ENCODE data around the gene FITM2.

Gene FITM2

GRCh38 chr20:44274303-44275017 lies 36.5 kb downstream of the FITM2 start:
- Histone ChIP-seq H3K27ac (no peak overlapping the region), H3K4me3 (ENCODE audit: low read depth, low read length) (no peak overlapping the region), H3K27me3 (replicated peaks) (peaks cover 1% of the 10 kb centered on the region), H3K36me3 (replicated peaks) (no peaks in the 10 kb centered on the region)
- DNase-seq, result no peak
- in situ Hi-C loops (cut with HindIII; ENCODE audit: low pct_ligation_motif_present, low sequenced_read_pairs), result no loop called here
- TF ChIP-seq CTCF (IDR thresholded peaks at IDR 0.05; ENCODE audit: low read depth, low read length, missing control alignments), result no peak

DNA sequence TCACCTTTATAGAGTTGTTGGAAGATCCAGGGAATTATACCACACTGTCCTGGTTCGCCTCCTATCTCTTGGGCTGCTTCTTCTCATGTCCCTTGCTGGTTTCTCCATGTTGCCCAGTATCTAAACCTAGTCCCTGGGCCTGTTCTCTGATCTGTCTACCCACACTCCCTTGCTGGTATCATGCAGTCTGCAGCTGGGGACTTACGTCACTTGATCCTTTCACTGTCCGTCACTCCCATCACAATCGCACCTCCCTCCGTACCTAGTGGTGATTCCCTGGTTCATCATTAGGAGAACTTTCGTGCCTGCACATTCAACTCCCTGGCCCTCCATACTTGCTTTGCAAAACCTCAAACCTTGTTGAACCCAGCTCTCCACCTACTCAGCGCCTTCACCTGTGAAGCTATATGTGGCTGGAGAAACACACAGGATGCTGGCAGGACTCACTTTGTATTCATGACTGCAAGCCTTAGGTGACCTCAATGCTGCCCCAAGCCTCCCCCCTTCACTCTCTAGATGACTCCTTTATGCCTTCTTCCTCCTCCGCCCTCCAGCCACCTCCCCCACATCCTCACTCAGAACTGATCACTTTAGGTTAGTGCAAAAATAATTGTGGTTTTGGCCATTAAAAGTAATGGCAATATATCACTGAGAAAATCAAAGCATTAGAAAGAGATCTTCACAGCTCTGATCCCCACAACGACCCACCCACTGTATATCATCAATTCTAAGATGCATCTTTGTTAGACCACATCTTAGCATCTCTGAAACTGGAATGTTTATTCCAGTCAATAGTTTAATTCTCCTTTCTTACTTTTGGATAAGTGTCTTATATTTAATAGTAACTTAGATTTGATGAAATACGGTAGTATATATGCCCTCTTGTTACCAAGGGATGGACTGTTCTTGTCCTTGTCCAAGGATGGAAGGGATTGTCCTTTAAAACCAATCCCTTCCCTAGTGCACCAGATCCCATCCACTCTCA lies 37.5 kb downstream of the FITM2 start:
- H3K36me3 ChIP-seq (replicated peaks), result no peaks in the 10 kb centered on the region
- no peak overlapping the region for H3K4me3 ChIP-seq (ENCODE audit: low read depth, low read length)
- no peak for TF ChIP-seq CTCF (IDR thresholded peaks at IDR 0.05; ENCODE audit: low read depth, low read length, missing control alignments)
- in situ Hi-C loops (cut with HindIII; ENCODE audit: low pct_ligation_motif_present, low sequenced_read_pairs), result no loop called here
- DNase-seq, result no peak
- peaks cover 1% of the 10 kb centered on the region for H3K27me3 ChIP-seq (replicated peaks)
- no peak overlapping the region for H3K27ac ChIP-seq

- no peaks in the 10 kb centered on the region for H3K36me3 ChIP-seq (replicated peaks)
- TF ChIP-seq CTCF (IDR thresholded peaks at IDR 0.05; ENCODE audit: low read depth, low read length, missing control alignments), result peak; percentile 34
- in situ Hi-C loops (cut with HindIII; ENCODE audit: low pct_ligation_motif_present, low sequenced_read_pairs), result no loop called here
- H3K27ac ChIP-seq, result no peak overlapping the region
- peaks cover 1% of the 10 kb centered on the region for H3K27me3 ChIP-seq (replicated peaks)
- no peak for DNase-seq
- no peak overlapping the region for H3K4me3 ChIP-seq (ENCODE audit: low read depth, low read length)
Measured at GRCh38 chr20:44271915-44272663, 38.9 kb downstream of the FITM2 start.

DNA sequence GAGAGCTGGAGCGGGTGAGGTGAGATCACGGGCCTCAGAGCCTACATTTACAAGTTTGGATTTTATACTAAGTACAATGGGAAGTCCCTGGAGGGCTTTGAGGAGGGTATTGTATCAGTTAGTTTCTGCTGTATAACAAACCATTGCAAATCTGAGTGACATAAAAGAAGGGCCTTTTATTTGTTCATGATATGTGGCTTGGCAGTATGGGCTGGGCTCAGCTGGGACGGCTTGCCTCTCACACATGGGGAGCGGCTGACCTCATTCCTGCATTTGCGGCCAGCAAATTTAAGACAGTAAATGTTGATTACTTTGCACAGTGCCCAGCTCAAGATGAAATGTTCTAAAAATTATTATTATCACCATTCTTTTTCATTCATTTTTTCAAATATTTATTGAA lies 42.2 kb downstream of the FITM2 start:
- H3K27ac ChIP-seq, result no peak overlapping the region
- in situ Hi-C loops (cut with HindIII; ENCODE audit: low pct_ligation_motif_present, low sequenced_read_pairs), result no loop called here
- no peak overlapping the region for H3K4me3 ChIP-seq (ENCODE audit: low read depth, low read length)
- peaks cover 1% of the 10 kb centered on the region for H3K27me3 ChIP-seq (replicated peaks)
- no peak for TF ChIP-seq CTCF (IDR thresholded peaks at IDR 0.05; ENCODE audit: low read depth, low read length, missing control alignments)
- H3K36me3 ChIP-seq (replicated peaks), result no peaks in the 10 kb centered on the region
- DNase-seq, result no peak

DNA sequence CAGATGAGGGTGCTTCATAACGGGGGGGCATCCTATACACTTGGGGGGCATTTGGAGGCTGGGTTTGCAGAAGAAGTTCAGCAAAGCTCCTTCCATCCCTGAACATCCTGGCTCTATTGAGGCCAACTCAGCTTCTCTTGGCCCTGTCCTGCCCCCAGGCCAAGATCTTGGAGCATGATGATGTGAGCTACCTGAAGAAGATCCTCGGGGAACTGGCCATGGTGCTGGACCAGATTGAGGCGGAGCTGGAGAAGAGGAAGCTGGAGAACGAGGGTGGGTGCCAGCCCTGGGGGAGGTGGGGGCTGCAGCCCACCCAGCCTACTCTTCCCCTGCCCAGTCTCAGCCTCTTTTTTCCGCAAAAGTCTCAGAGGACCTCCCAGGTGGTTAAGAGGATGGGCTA lies 46.7 kb downstream of the FITM2 start:
- Histone ChIP-seq H3K4me3 (ENCODE audit: low read depth, low read length) (no peak overlapping the region), H3K27me3 (replicated peaks) (no peaks in the 10 kb centered on the region), H3K36me3 (replicated peaks) (no peaks in the 10 kb centered on the region), H3K27ac (no peak overlapping the region)
- no peak for TF ChIP-seq CTCF (IDR thresholded peaks at IDR 0.05; ENCODE audit: low read depth, low read length, missing control alignments)
- in situ Hi-C loops (cut with HindIII; ENCODE audit: low pct_ligation_motif_present, low sequenced_read_pairs), result no loop called here
- DNase-seq, result no peak
